Testis (tissue), 2 donors: ENCODE measurements around the gene HSPA8.

Experiments
- CTCF ChIP-seq, 3 experiments: fragments of 450-650 bp in 2 of 3; fragments of 200-600 bp in 1 of 3; sonication (generic) in 1 of 3; IDR thresholded peaks; one replicate each; pipeline ENCODE4 v1.5.1; 2016 to 2019; ENCODE audit warnings: antibody characterized with exemption in 3 of 3, mild to moderate bottlenecking in 2 of 3, moderate library complexity in 1 of 3
- POLR2A ChIP-seq: fragments of 450-650 bp; IDR thresholded peaks from one replicate; pipeline ENCODE4 v1.6.1; 2017; ENCODE audit warnings: antibody characterized with exemption, mild to moderate bottlenecking, moderate library complexity

DNA sequence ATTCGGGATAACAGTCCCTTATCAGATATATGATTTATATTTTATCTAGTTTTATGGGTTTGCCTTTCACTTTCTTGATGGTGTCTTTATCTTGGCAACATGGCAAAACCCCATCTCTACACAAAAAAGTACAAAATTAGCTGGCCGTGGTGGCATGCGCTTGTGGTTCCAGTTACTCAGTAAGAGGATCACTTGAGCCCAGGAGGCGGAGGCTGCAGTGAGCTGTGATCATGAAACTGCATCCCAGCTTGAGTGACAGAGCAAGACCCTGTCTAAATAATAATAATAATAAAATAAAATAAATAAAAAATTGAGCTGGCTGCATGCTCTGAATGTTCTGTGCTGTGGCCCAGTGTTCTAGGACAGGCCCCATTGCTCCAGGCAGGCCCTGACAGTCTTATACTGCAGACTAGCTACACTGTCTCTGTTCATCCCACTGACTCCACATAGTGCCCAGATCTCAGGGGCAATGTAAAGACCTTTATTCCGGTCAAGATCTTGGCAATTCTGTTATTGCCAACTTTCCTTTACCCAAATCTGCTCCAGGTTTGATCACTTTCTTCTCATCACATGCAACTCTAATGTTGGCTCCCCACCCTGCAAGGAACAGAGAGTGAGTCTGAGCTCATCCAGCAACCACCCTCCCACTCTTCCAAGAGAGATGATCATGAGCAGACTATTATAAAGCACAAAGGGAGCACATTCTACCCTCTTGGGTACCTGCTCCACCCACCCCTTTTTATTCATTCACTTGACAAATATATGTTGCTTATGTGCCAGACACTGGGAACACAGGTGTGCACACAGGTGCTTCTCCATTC lies 8.8 kb downstream of the HSPA8 start:
- TF ChIP-seq CTCF (IDR thresholded peaks at IDR 0.05) (no peak), POLR2A (no peak)
